ENCODE data around the gene GRIN2A.

GRIN2A gene

GRCh38 chr16:10181196-10182162, 749 bp downstream of the GRIN2A start:
- DNase-seq = no peak

- no peak for DNase-seq
These were observed 1.5 kb downstream of the GRIN2A start for GRCh38 chr16:10180771-10181163.

GRCh38 chr16:10180042-10180770, 2.0 kb downstream of the GRIN2A start:
- no peak for DNase-seq

GRCh38 chr16:10178526-10178925, 3.7 kb downstream of the GRIN2A start:
- no peak for DNase-seq

GRCh38 chr16:10178080-10178479, 4.1 kb downstream of the GRIN2A start:
- DNase-seq = no peak

- DNase-seq = no peak
These were observed 9.2 kb downstream of the GRIN2A start for GRCh38 chr16:10172848-10173655.

GRCh38 chr16:10171221-10171620, 11.0 kb downstream of the GRIN2A start:
- no peak for DNase-seq

GRCh38 chr16:10169904-10170410, 12.3 kb downstream of the GRIN2A start:
- DNase-seq = no peak

- no peak for DNase-seq
These were observed 13.2 kb downstream of the GRIN2A start for GRCh38 chr16:10169031-10169430.

- DNase-seq = no peak
These were observed 14.0 kb downstream of the GRIN2A start for GRCh38 chr16:10168258-10168657.

GRCh38 chr16:10165643-10166042, 16.6 kb downstream of the GRIN2A start:
- DNase-seq = no peak

GRCh38 chr16:10162981-10163380, 19.2 kb downstream of the GRIN2A start:
- no peak for DNase-seq

- no peak for DNase-seq
These were observed 26.1 kb downstream of the GRIN2A start for GRCh38 chr16:10156099-10156498.

- no peak for DNase-seq
These were observed 27.8 kb downstream of the GRIN2A start for GRCh38 chr16:10154389-10154788.

- DNase-seq = no peak
These were observed 28.2 kb downstream of the GRIN2A start for GRCh38 chr16:10153985-10154384.

GRCh38 chr16:10151718-10152117, 30.5 kb downstream of the GRIN2A start:
- no peak for DNase-seq

- no peak for DNase-seq
These were observed 31.3 kb downstream of the GRIN2A start for GRCh38 chr16:10150906-10151305.

- DNase-seq = no peak
These were observed 36.6 kb downstream of the GRIN2A start for GRCh38 chr16:10145542-10146035.

GRCh38 chr16:10141671-10142070, 40.6 kb downstream of the GRIN2A start:
- DNase-seq = no peak

GRCh38 chr16:10138881-10139280, 43.3 kb downstream of the GRIN2A start:
- no peak for DNase-seq

- no peak for DNase-seq
These were observed 44.9 kb downstream of the GRIN2A start for GRCh38 chr16:10137341-10137740.

- DNase-seq = no peak
These were observed 45.3 kb downstream of the GRIN2A start for GRCh38 chr16:10136916-10137315.

- no peak for DNase-seq
These were observed 51.7 kb downstream of the GRIN2A start for GRCh38 chr16:10130538-10130937.

All from COR-L47 (cell line).